LNCaP clone FGC (cell line): ENCODE measurements around the gene LENG9.

ENCODE experiments used
- DNase-seq: peaks from one replicate; pipeline ENCODE4 v3.0.0-alpha.2; 2011; ENCODE audit warnings: low read depth
- H3K4me3 ChIP-seq: 2 replicates; pipeline ENCODE4 v1.5.1; 2011; ENCODE audit warnings: mild to moderate bottlenecking, low read depth, low read length, control low read depth
- TF ChIP-seq, protein P1 (sequence below): IDR thresholded peaks from 2 replicates; pipeline ENCODE4 v1.5.1; 2012; ENCODE audit warnings: mild to moderate bottlenecking; ENCODE audit not compliant: control insufficient read depth, insufficient read depth; ENCODE audit errors: extremely low read depth

LENG9 gene

DNA sequence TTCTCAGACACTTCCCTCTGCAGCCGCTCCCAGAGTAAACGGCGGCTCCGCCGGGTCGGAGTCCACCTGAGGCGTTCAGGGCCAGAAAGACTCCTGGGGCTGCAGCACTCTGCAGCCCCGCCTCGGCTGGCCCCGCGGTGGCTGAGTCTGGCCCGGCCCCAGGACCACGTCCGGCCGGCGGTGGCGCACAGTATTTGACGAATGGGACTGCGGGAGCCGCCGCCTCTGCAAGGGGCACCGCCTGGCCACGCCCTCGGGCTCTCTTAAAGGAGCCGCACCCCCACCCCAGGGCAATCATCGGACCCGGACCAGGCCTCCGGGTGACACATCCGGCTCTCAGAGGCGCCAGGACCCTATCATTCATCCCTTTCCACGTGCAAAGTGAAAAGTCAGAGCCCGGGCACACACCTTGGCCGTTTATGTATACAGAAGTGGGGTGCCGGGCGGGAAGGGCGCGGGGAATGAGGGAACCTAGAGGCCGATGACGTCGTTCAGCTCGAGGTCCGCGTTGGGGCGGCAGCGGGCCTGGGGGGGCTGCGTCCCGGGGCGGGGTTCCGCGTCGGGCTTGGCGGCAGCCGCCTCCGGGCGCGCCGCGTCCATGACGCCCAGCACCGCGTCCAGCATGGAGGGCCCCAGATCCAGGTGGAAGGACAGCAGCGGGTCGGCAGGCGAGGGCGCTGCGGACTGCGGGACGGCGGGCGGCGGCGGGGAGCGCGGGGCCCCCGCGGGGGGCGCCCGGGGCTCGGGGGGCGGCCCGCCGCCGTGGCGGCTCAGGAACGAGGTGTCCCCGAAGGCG is 1.2 kb upstream of the LENG9 start:
- H3K4me3 ChIP-seq: peak overlapping the region; percentile 58
- DNase-seq: peak; percentile 64
- TF ChIP-seq, protein P1, sequence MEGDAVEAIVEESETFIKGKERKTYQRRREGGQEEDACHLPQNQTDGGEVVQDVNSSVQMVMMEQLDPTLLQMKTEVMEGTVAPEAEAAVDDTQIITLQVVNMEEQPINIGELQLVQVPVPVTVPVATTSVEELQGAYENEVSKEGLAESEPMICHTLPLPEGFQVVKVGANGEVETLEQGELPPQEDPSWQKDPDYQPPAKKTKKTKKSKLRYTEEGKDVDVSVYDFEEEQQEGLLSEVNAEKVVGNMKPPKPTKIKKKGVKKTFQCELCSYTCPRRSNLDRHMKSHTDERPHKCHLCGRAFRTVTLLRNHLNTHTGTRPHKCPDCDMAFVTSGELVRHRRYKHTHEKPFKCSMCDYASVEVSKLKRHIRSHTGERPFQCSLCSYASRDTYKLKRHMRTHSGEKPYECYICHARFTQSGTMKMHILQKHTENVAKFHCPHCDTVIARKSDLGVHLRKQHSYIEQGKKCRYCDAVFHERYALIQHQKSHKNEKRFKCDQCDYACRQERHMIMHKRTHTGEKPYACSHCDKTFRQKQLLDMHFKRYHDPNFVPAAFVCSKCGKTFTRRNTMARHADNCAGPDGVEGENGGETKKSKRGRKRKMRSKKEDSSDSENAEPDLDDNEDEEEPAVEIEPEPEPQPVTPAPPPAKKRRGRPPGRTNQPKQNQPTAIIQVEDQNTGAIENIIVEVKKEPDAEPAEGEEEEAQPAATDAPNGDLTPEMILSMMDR: no peak

DNA sequence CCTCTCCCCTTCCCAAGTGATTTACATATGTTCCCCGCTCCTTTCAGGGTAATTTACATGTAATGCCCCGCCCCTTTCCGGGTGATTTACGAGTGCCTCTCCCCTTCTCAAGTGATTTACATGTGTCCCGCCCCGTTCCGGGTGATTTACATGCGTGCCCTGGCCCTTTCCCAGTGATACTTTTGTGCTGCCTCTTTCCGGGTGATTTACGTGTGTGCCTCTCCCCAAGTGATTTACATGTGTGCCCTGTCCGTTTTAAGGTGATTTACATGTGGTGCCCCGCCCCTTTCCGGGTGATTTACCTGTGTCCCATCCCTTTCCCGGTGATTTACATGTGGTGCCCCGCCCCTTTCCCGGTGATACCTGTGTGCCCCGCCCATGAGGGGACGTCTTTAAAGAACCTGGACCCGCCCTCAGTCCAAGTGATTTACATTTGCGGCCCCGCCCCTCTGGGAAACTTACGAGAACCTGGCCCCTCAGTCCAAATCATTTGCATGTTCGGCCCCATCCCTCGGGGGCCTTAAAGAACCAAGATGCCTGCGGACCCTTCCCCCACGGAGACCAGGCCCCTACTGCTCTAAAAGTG is 559 bp upstream of the LENG9 start:
- TF ChIP-seq, protein P1: no peak
- DNase-seq: peak; percentile 100
- H3K4me3 ChIP-seq: peak overlapping the region; percentile 58

DNA sequence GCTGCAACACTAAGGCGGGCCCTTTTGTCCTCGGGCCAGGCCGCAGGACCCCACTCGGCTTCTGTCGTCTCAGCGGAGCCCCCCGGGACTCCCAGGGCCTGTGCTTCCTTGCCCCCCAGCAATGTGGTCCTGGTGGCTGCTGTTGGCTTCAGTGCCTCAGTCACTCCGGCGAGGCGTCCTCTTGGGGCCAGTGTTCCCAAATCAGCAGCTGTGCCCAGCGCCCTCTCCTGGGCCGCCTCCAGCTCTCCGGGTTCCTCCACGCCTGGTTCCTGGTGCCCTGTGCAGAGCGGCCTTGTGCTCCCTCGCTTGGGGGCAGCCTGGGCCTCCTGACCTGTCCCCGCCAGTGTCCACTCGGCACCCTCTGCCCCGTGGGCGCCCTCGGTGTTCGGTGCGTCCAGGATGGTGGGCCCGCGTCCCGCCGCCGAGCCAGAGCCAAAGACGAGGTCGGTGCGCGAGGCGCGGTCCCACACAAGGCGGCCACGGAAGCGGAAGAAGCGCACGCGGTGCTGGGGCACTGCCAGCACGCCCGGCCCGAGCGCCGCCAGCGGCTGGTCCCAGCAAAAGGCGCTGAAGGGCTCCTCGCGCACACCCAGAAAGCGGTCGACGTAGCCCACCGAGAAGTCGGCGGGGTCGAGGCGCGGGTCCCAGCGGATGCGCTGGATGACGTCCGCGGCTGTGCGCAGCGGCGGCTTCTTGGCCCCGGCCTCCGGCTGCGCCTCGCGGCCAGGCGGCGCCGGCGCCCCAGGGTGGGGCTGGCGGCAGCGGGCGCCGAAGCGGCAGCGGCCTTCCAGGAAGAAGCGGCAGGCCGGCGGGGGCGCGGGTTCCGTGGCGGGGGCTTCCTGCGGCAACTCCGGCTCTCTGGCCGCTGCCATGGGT is 685 bp downstream of the LENG9 start:
- TF ChIP-seq, protein P1: peak; percentile 52
- H3K4me3 ChIP-seq: peak overlapping the region; percentile 58
- no peak for DNase-seq

DNA sequence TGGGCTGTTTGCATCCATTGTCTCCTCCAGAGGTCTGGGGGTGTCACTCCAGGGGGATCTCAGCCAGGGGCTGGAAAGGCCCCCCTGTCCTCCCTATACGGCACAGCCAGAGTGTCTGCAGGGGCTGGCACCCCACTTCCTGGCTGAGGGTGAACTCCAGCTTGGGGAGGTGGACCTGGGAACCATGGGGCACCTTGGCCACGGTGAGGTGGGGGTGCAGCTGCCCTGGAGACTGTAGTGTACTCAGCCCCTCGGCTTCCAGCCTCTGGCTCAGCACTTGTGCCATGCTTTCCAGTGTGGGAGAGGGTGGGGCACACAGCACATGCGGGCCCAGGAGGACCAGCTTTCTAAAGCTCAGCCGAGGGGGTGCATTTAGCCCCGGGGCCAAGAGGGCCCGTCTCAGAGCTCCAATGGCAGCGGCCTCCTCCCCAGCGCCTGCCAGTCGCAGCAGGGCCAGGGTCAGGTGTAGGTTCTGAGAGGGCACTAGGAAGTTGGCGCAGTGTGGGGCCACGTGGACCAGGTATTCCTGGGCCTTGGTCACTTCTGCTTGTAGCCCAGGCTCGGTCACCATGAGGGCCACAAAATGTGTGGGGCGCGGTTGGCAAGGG is 1.4 kb downstream of the LENG9 start:
- H3K4me3 ChIP-seq: peak overlapping the region; percentile 58
- TF ChIP-seq, protein P1: no peak
- no peak for DNase-seq

DNA sequence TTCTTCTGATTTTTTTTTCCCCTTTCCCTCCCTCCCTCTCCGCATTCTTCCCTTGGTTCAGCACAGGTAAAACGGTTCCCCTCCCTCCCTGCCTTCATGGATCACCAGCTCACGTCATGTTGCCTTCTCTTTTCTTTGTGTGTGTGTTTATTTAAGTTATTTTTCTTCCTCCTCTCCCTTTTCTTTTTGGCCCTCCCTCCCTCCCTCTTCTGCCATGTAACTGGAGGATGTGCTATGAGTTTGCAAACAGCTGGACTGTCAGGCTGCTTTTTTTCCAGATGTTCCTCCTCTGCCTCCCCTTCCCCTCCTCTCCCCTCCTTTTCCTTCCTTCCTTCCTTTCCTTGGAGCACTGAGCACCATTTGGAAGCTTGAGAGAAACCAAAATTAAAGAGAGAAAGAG is 2.0 kb downstream of the LENG9 start:
- H3K4me3 ChIP-seq: peak overlapping the region; percentile 58
- TF ChIP-seq, protein P1: no peak
- DNase-seq: no peak

DNA sequence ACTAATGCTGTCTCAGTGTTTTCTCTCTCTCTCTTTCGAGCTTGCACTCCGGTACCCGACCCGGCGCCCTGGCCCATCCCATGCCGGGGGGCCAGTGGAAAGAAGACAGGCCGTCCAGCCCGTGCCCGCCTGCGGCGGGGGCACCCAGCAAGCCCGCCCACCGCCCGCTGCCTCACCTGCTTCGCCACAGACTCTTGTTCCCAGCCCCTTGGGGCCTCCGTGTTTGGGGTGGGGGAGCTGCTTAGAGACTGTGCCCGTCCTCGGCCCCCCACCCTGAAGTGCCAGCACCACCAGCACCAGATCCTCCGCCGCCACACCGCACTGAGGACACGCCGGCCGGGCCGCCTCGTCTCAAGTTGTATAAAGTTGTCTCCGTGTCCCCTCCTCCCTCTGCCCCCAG is 2.4 kb downstream of the LENG9 start:
- H3K4me3 ChIP-seq: no peak overlapping the region
- TF ChIP-seq, protein P1: no peak
- DNase-seq: no peak
